GM13977 (cell line): ENCODE measurements around the gene SLC35E2B.
"Not testable (repeated sequence)": the region's sequence is repeated elsewhere in the genome, so short reads cannot be mapped to it uniquely, and the experiment has no call there.

ENCODE experiments used
- DNase-seq: peaks from one replicate; pipeline ENCODE4 v3.0.0; 2012; ENCODE audit warnings: low spot score
- in situ Hi-C: fragments of 300-500 bp; cut with MboI; formaldehyde crosslinking; loops from one replicate; pipeline ENCODE4 v1.12.0; 2022; ENCODE audit warnings: low sequenced_read_pairs, low pct_unique_long_range_greater_than_20kb, mixed read lengths, inconsistent platforms; ENCODE audit not compliant: unreplicated experiment
- TF ChIP-seq, protein P1 (sequence below): IDR thresholded peaks from 2 replicates; pipeline ENCODE4 v1.5.1; 2012; ENCODE audit warnings: mild to moderate bottlenecking, control low read depth; ENCODE audit not compliant: insufficient read depth; ENCODE audit errors: extremely low read depth, missing control alignments

Gene SLC35E2B

DNA sequence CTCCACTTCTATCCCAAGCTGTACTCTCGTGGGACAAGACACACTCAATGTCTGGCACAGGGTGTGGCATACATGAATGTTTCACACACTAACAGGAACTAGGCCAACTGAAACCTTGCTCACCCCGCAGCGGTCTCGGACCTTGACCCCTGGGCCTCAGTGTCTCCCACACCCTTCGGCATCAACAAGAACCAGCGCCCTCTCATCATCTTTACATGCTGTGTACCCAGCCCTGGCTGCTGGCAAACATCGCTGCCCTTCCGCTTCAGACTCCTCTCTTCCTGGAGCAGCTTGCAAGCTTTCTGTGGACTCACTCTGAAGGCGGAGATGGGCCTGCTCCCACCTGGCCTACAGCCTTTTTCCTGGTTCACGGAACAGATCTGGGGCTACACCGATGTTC is 44.3 kb downstream of the SLC35E2B start:
- in situ Hi-C loops = not testable (repeated sequence)

DNA sequence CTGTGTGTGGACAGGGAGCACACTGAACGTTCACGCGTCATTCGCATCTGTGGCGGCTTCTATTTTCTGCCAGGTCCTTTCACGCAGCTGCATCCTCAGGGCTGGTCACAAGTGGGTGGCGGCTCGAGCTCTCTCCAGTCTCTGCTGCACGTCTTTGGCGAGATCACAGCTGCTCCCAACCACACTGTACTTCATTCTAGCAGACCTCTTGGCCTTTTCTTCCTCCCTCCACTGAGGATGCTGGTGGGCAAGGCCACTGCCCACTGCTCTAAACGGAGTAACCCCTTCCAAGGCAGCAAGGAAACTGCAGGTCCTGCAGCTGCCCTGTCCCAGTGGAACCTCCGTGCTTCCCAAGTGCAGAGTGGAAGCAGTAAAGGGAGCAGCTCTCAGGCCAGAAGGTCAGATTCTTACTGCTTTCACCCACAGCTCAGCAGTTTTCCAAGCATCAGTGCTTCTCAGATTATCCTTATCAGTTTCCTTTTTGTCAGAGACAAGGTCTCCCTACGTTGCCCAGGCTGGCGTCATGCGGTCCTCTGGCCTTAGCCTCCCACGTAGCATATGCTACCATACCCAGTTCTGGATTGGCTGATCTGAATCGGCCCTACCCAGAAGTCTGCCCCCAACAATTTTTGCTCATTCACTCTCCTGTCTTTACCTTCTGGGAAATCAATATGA is 44.9 kb downstream of the SLC35E2B start:
- DNase-seq, in situ Hi-C loops: not testable (repeated sequence)

More for the DNA sequence above, 44.3 kb downstream of the SLC35E2B start:
- not testable (repeated sequence) for DNase-seq

DNA sequence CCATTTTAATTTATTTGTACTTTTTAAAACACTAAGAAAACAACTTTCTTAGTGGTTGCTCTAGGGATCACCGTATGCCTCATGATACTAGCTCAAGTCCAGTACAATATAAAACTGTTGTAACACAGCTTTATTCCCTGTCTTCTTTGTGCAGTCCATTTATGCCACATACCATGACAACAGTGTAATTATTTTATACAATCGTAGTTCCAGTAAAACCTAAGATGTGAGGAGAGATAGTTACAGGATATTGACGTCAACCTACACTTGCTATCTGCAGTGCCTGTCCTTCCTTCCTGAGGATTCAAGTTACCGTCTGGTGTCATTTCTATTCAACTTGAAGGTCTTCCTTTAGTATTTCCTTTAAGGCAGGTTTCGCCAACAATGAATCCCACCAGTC is 46.3 kb downstream of the SLC35E2B start:
- in situ Hi-C loops = not testable (repeated sequence)

DNA sequence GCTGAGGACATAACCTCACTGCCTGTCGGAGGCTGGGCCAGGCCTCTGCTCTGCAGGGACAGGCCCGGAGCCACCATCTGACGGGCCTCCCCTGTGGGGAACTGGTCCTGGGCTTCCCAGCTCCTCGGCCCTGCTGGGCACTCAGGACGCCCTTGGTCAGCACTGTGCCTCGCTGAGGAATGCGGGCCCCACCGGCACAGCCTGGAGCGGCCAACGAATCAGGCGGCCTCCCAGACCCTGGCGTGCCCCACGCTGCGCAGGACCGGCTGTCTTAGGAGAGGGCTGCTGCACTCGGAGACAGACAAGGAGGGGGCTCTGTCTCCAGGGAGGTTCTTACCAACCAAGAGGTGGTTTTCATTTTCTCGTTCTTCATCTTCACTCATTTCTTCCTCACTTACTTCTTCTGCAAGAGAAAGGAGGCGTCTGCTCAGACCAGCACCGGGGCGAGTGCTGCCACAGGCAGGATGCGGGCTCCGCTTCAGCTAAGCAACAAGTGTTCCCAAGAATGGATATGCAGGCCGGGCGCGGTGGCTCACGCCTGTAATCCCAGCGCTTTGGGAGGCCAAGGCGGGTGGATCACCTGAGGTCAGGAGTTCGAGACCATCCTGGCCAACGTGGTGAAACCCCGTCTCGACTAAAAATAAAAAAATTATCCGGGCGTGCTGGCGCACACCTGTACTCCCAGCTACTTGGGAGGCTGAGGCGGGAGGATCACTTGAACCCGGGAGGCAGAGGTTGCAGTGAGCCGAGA is 51.7 kb downstream of the SLC35E2B start:
- in situ Hi-C loops = not testable (repeated sequence)

More for the DNA sequence above, 46.3 kb downstream of the SLC35E2B start:
- not testable (repeated sequence) for DNase-seq

DNA sequence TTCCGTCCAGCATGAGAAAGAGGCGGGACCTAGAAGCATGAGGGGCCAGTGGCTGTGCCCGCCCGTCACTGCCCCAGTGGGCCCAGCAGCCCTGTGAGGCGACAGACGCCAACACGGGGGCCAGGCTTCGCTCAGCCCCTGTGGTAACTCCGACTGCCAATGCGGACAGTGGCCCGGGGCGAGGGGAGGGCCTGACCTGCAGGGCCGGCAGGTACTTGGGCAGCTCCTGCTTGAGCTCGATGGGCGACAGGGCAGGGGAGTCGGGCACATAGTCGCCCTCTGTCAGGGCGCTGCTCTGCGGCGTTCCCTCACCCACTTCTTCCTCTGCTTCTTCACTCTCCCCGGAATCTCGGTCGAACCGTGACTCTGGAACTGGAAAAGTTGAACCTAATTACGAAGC is 52.5 kb downstream of the SLC35E2B start:
- DNase-seq, in situ Hi-C loops: not testable (repeated sequence)

More for the DNA sequence above, 51.7 kb downstream of the SLC35E2B start:
- DNase-seq = not testable (repeated sequence)

DNA sequence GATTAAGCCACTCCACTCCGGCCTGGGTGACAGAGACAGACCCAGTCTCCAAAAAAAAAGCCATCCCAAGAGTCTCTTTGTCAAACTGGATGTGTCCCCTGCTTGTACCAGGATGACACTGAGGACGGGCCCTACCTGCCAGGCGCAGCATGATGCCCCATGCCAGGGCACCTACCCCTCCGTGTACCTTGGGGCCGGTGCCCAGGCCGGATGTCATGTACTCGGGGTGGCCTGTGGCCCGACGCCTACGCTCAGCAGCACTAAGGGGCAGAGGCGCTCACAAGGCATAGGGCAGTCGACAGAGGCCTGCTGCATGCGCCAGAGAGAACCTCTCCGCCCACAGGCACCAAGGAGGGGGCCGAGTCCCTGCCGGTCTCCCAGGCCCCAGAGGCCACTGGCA is 53.2 kb downstream of the SLC35E2B start:
- DNase-seq, in situ Hi-C loops: not testable (repeated sequence)

GRCh38 chr1:1638528-1638927 is 54.1 kb downstream of the SLC35E2B start:
- in situ Hi-C loops, DNase-seq: not testable (repeated sequence)

GRCh38 chr1:1637479-1637875 is 55.1 kb downstream of the SLC35E2B start:
- DNase-seq, in situ Hi-C loops: not testable (repeated sequence)

DNA sequence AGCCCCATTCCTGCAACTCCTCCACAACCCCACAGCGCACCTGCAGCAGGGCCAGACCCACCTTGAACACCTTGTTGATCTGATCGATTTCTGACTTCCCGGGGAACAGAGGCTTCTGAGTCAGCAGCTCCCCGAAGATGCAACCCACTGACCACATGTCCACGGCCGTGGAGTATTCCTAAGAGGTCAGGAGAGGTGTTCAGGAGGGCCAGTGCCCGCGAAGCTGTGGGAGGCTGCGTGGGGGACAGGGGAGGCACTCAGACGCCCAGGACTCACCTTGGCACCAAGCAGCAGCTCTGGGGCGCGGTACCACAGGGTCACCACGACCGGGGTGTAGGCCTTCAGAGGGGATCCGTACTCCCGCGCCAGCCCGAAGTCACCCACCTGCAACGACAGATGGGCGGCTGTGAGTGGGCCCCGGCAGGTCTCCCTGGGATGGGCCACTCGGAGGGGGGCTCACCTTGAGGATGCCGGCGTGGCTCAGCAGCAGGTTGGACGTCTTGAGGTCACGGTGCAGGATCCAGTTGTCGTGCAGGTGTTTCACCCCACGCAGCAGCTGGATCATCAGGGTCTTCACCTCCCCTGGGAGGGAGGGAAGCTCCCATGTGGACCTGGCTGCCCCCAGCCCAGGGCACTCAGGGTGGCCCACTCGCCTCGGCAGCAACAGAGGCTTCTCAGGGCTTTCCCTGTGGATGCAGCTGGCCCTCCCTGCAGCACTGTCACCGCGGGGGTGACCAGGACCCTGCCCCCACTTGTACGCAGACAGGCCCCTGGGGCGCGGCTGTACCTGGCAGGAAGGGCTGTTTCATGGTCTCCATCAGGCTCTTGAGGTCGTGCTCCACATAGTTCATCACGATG is 55.7 kb downstream of the SLC35E2B start:
- DNase-seq, in situ Hi-C loops: not testable (repeated sequence)

GRCh38 chr1:1634613-1635012 is 58.0 kb downstream of the SLC35E2B start:
- in situ Hi-C loops, DNase-seq: not testable (repeated sequence)

DNA sequence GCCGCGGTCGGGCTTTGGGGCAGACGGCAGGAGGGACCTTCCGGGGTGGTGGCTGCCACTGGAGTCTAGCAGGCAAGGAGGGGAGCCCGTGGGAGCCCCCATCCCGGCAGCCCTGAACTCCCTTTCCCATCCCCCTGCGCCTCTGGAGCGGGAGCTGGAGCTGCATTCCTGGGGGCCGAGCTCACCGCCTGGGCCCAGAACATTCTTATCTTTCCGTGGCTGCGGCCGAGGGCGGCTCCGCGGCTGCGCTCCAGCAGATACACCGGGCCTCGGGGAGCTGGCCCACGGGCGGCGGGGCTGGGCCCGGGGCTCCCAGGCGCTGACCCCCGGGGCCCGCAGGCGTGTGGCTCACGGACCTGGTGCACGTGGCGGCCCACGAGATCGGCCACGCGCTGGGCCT is 59.2 kb downstream of the SLC35E2B start:
- DNase-seq, in situ Hi-C loops: not testable (repeated sequence)

GRCh38 chr1:1631782-1632420 is 60.7 kb downstream of the SLC35E2B start, which contains the start of gene MMP23B:
MMP23B (plus strand) TSS chr1:1632173; CDS start chr1:1632219, 46 bp downstream.
- TF ChIP-seq, protein P1, sequence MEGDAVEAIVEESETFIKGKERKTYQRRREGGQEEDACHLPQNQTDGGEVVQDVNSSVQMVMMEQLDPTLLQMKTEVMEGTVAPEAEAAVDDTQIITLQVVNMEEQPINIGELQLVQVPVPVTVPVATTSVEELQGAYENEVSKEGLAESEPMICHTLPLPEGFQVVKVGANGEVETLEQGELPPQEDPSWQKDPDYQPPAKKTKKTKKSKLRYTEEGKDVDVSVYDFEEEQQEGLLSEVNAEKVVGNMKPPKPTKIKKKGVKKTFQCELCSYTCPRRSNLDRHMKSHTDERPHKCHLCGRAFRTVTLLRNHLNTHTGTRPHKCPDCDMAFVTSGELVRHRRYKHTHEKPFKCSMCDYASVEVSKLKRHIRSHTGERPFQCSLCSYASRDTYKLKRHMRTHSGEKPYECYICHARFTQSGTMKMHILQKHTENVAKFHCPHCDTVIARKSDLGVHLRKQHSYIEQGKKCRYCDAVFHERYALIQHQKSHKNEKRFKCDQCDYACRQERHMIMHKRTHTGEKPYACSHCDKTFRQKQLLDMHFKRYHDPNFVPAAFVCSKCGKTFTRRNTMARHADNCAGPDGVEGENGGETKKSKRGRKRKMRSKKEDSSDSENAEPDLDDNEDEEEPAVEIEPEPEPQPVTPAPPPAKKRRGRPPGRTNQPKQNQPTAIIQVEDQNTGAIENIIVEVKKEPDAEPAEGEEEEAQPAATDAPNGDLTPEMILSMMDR = no peak
- DNase-seq = no peak
- in situ Hi-C loops = no loop called here
